GM19025 (cell line): Measurements from ENCODE around the gene SLC30A5.

ENCODE experiments used
- ATAC-seq: cut with Tn5 transposase; IDR thresholded peaks from one replicate; pipeline ENCODE4 v1.9.1; 2021; ENCODE audit warnings: mild to moderate bottlenecking, low read depth, moderate library complexity; ENCODE audit not compliant: unreplicated experiment

The SLC30A5 gene

GRCh38 chr5:69166686-69167492 is 73.1 kb downstream of the SLC30A5 start, which contains the start of gene CCNB1:
TSS of gene CCNB1 (plus strand) at chr5:69167150. CDS start at chr5:69167263, 113 bp downstream.
- peak; percentile 100 for ATAC-seq

DNA sequence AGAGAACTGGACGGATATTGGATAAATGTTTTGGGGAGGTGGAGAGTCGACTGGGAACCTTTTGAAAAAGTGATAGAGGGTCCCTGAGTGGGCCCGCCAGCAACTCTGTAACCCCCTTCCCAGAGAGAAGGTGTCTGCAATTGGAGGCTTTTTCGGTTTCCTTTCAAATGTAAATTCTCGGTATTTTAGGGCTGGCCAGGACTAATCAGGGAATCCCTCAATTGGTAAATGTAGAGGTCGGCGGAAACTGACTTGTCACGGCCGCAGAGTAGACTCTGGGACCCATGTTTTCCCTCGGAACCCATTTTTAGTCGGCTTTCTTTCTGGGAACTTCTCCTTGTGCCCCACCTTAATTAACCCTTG is 73.7 kb downstream of the SLC30A5 start:
- ATAC-seq = no peak

- ATAC-seq = no peak
Measured at GRCh38 chr5:69167929-69168328, 74.1 kb downstream of the SLC30A5 start.

DNA sequence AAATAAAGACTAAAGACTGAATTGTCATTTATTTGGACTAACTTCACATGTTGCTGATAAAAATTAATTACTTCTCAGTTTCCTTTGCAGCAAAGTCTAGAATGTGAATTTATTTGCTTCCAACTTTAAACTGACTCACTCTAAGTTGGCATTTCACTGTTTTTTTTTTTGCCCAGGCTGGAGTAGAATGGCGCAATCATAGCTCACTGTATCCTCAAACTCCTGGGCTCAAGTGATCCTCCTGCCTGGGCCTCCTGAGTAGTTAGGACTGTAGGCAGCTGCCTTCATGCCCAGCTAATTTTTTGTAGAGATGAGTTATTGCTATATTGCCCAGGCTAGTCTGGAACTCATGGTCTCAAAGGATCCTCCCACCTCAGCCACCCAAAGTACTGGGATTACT is 76.7 kb downstream of the SLC30A5 start:
- no peak for ATAC-seq

DNA sequence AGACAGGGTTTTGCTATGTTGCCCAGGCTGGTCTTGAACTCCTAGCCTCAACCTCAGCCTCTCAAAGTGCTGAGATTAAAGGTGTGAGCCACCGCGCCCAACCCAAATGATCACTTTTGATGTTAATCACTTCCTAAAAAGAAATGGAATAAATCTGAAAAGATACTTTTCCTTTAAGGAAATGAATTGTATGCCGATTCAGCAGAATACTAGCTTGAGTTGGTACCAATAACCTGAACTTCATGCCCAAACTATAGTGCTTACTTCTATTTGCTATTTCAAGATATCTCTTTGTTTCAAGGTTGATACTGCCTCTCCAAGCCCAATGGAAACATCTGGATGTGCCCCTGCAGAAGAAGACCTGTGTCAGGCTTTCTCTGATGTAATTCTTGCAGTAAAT is 77.2 kb downstream of the SLC30A5 start:
- ATAC-seq = no peak
